WTC11 (cell line): ENCODE results near the gene MYO1F. TPM values are rescaled to one million over a fixed set of nuclear protein-coding genes. Genes with fewer than 3 reads are reported as not detected.
A peak's percentile ranks its signal among the peaks of the same experiment; 100 is the strongest.

ENCODE experiments used
- ATAC-seq: fragments of 200-7000 bp; cut with Tn5 transposase; 2 replicates; pipeline ENCODE4 v1.10.0; 2021; ENCODE audit warnings: mild to moderate bottlenecking, moderate library complexity
- CTCF ChIA-PET: fragments of 300-600 bp; sonication (Branson Sonifier 250); formaldehyde crosslinking; loops from one replicate; lab custom pipeline; 2021; ENCODE audit warnings: antibody characterized with exemption; lab: Charles Lee
- POLR2A ChIA-PET: fragments of 350-600 bp; sonication (Branson Sonifier 250); formaldehyde crosslinking; loops from one replicate; lab custom pipeline; 2021; ENCODE audit warnings: antibody characterized with exemption; lab: Charles Lee
- DNase-seq: peaks from one replicate; pipeline ENCODE4 v3.0.0; 2021; ENCODE audit warnings: low spot score
- H3K27ac Mint-ChIP-seq: 2 replicates; pipeline ENCODE4 v1.8.0; 2021; ENCODE audit warnings: mixed read lengths
- H3K27me3 Mint-ChIP-seq: 2 replicates; pipeline ENCODE4 v1.8.0; 2021; ENCODE audit warnings: low read depth, mild to moderate bottlenecking, moderate library complexity, mixed read lengths
- H3K36me3 Mint-ChIP-seq: 2 replicates; pipeline ENCODE4 v1.8.0; 2021; ENCODE audit warnings: mixed read lengths
- H3K4me1 Mint-ChIP-seq: 2 replicates; pipeline ENCODE4 v1.8.0; 2022; ENCODE audit warnings: mixed read lengths
- H3K4me3 Mint-ChIP-seq: 2 replicates; pipeline ENCODE4 v1.8.0; 2021; ENCODE audit warnings: mild to moderate bottlenecking, moderate library complexity, mixed read lengths
- H3K9me3 Mint-ChIP-seq: 2 replicates; pipeline ENCODE4 v1.8.0; 2021; ENCODE audit warnings: mixed read lengths
- ELF4 ChIP-seq: sonication (generic); formaldehyde crosslinking; IDR thresholded peaks from 2 replicates; pipeline ENCODE4 v1.8.1; 2022; ENCODE audit warnings: low read depth, mild to moderate bottlenecking, moderate library complexity, missing genetic modification reagents
- ERG ChIP-seq: fragments of 250-450 bp; sonication (Bioruptor Pico); IDR thresholded peaks from 2 replicates; pipeline ENCODE4 v1.8.0; 2021; ENCODE audit warnings: mild to moderate bottlenecking
- FOXP1 ChIP-seq: sonication (generic); formaldehyde crosslinking; IDR thresholded peaks from 2 replicates; pipeline ENCODE4 v1.8.0; 2022; ENCODE audit warnings: missing genetic modification reagents, mild to moderate bottlenecking, moderate library complexity, borderline replicate concordance
- FOXP4 ChIP-seq: sonication (generic); formaldehyde crosslinking; IDR thresholded peaks from 2 replicates; pipeline ENCODE4 v1.8.0; 2022; ENCODE audit warnings: mild to moderate bottlenecking, missing genetic modification reagents
- HMGA2 ChIP-seq: fragments of 250-450 bp; sonication (Bioruptor Pico); IDR thresholded peaks from 2 replicates; pipeline ENCODE4 v1.4.0; 2021; ENCODE audit warnings: mild to moderate bottlenecking, moderate library complexity
- IRF2 ChIP-seq: sonication (generic); formaldehyde crosslinking; IDR thresholded peaks from 2 replicates; pipeline ENCODE4 v1.8.0; 2022; ENCODE audit warnings: low read depth, missing genetic modification reagents, borderline replicate concordance
- KAT7 ChIP-seq: sonication (generic); formaldehyde crosslinking; IDR thresholded peaks from 2 replicates; pipeline ENCODE4 v1.8.1; 2023; ENCODE audit warnings: missing genetic modification reagents, mild to moderate bottlenecking, borderline replicate concordance
- MYBL2 ChIP-seq: sonication (generic); formaldehyde crosslinking; IDR thresholded peaks from 2 replicates; pipeline ENCODE4 v1.8.1; 2023; ENCODE audit warnings: mild to moderate bottlenecking, moderate library complexity, missing genetic modification reagents
- PREB ChIP-seq: sonication (generic); formaldehyde crosslinking; IDR thresholded peaks from 2 replicates; pipeline ENCODE4 v1.8.1; 2022; ENCODE audit warnings: mild to moderate bottlenecking, missing genetic modification reagents, moderate library complexity, borderline replicate concordance
- ZNF121 ChIP-seq: sonication (generic); formaldehyde crosslinking; IDR thresholded peaks from 2 replicates; pipeline ENCODE4 v1.8.0; 2023; ENCODE audit warnings: missing genetic modification reagents
- total RNA-seq: library from RNA; stranded (reverse); gene quantifications from 3 replicates; pipeline ENCODE4 v1.2.3, GENCODE V29; 2021
- TF ChIP-seq, protein P1 (sequence below): fragments of 250-450 bp; sonication (Bioruptor Pico); IDR thresholded peaks from 2 replicates; pipeline ENCODE4 v2.1.2; 2022; ENCODE audit warnings: mild to moderate bottlenecking, moderate library complexity
- TF ChIP-seq, protein P2 (sequence below): sonication (generic); formaldehyde crosslinking; IDR thresholded peaks from 2 replicates; pipeline ENCODE4 v1.8.1; 2023; ENCODE audit warnings: mild to moderate bottlenecking, moderate library complexity, missing genetic modification reagents
- TF ChIP-seq, protein P3 (sequence below): sonication (generic); formaldehyde crosslinking; IDR thresholded peaks from 2 replicates; pipeline ENCODE4 v1.8.1; 2023; ENCODE audit warnings: mild to moderate bottlenecking, missing genetic modification reagents
- TF ChIP-seq, protein P4 (sequence below): sonication (generic); formaldehyde crosslinking; IDR thresholded peaks from 2 replicates; pipeline ENCODE4 v1.8.0; 2022; ENCODE audit warnings: missing genetic modification reagents

MYO1F gene
- total RNA-seq, 1 experiment from 2014 or later, result 2.8 TPM

GRCh38 chr19:8486661-8487136, 90.5 kb downstream of the MYO1F start (continued):
- TF ChIP-seq, protein P1, sequence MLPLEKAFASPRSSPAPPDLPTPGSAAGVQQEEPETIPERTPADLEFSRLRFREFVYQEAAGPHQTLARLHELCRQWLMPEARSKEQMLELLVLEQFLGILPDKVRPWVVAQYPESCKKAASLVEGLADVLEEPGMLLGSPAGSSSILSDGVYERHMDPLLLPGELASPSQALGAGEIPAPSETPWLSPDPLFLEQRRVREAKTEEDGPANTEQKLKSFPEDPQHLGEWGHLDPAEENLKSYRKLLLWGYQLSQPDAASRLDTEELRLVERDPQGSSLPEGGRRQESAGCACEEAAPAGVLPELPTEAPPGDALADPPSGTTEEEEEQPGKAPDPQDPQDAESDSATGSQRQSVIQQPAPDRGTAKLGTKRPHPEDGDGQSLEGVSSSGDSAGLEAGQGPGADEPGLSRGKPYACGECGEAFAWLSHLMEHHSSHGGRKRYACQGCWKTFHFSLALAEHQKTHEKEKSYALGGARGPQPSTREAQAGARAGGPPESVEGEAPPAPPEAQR (CRISPR knock-in tag), result no peak
- no peak for TF ChIP-seq ERG (CRISPR knock-in tag)
- TF ChIP-seq, protein P2, sequence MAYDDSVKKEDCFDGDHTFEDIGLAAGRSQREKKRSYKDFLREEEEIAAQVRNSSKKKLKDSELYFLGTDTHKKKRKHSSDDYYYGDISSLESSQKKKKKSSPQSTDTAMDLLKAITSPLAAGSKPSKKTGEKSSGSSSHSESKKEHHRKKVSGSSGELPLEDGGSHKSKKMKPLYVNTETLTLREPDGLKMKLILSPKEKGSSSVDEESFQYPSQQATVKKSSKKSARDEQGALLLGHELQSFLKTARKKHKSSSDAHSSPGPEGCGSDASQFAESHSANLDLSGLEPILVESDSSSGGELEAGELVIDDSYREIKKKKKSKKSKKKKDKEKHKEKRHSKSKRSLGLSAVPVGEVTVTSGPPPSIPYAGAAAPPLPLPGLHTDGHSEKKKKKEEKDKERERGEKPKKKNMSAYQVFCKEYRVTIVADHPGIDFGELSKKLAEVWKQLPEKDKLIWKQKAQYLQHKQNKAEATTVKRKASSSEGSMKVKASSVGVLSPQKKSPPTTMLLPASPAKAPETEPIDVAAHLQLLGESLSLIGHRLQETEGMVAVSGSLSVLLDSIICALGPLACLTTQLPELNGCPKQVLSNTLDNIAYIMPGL (CRISPR knock-in tag), result no peak

DNA sequence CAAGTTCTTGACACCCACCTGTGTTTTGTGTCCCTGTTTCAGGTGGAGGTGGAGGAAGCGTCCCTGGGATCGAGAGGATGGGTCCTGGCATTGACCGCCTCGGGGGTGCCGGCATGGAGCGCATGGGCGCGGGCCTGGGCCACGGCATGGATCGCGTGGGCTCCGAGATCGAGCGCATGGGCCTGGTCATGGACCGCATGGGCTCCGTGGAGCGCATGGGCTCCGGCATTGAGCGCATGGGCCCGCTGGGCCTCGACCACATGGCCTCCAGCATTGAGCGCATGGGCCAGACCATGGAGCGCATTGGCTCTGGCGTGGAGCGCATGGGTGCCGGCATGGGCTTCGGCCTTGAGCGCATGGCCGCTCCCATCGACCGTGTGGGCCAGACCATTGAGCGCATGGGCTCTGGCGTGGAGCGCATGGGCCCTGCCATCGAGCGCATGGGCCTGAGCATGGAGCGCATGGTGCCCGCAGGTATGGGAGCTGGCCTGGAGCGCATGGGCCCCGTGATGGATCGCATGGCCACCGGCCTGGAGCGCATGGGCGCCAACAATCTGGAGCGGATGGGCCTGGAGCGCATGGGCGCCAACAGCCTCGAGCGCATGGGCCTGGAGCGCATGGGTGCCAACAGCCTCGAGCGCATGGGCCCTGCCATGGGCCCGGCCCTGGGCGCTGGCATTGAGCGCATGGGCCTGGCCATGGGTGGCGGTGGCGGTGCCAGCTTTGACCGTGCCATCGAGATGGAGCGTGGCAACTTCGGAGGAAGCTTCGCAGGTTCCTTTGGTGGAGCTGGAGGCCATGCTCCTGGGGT, 91.5 kb downstream of the MYO1F start:
- Mint-ChIP-seq H3K9me3 (no peaks in the 10 kb centered on the region), H3K36me3 (peaks cover 82% of the 10 kb centered on the region)

More for the DNA sequence above, 91.5 kb downstream of the MYO1F start:
- CTCF ChIA-PET, result no interaction called here
- Mint-ChIP-seq H3K4me3 (no peak overlapping the region), H3K27me3 (no peaks in the 10 kb centered on the region), H3K4me1 (peaks cover 8% of the 10 kb centered on the region), H3K27ac (peak overlapping the region; percentile 93)
- ATAC-seq (no peak), DNase-seq (no peak)
- TF ChIP-seq HMGA2 (CRISPR knock-in tag) (no peak), PREB (CRISPR knock-in tag) (no peak), ELF4 (CRISPR knock-in tag) (no peak), IRF2 (CRISPR knock-in tag) (no peak), FOXP1 (CRISPR knock-in tag) (peak; percentile 36; the same call in 1 of the 2 replicates), MYBL2 (CRISPR knock-in tag) (0 out of 2 replicates have a peak, but pooled peaks have one; percentile 5), FOXP4 (CRISPR knock-in tag) (0 out of 2 replicates have a peak, but pooled peaks have one; percentile 27), ZNF121 (0 out of 2 replicates have a peak, but pooled peaks have one; percentile 9), KAT7 (CRISPR knock-in tag) (no peak)
- TF ChIP-seq, protein P3, sequence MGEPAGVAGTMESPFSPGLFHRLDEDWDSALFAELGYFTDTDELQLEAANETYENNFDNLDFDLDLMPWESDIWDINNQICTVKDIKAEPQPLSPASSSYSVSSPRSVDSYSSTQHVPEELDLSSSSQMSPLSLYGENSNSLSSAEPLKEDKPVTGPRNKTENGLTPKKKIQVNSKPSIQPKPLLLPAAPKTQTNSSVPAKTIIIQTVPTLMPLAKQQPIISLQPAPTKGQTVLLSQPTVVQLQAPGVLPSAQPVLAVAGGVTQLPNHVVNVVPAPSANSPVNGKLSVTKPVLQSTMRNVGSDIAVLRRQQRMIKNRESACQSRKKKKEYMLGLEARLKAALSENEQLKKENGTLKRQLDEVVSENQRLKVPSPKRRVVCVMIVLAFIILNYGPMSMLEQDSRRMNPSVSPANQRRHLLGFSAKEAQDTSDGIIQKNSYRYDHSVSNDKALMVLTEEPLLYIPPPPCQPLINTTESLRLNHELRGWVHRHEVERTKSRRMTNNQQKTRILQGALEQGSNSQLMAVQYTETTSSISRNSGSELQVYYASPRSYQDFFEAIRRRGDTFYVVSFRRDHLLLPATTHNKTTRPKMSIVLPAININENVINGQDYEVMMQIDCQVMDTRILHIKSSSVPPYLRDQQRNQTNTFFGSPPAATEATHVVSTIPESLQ (CRISPR knock-in tag), result 0 out of 2 replicates have a peak, but pooled peaks have one; percentile 43
- TF ChIP-seq, protein P4, sequence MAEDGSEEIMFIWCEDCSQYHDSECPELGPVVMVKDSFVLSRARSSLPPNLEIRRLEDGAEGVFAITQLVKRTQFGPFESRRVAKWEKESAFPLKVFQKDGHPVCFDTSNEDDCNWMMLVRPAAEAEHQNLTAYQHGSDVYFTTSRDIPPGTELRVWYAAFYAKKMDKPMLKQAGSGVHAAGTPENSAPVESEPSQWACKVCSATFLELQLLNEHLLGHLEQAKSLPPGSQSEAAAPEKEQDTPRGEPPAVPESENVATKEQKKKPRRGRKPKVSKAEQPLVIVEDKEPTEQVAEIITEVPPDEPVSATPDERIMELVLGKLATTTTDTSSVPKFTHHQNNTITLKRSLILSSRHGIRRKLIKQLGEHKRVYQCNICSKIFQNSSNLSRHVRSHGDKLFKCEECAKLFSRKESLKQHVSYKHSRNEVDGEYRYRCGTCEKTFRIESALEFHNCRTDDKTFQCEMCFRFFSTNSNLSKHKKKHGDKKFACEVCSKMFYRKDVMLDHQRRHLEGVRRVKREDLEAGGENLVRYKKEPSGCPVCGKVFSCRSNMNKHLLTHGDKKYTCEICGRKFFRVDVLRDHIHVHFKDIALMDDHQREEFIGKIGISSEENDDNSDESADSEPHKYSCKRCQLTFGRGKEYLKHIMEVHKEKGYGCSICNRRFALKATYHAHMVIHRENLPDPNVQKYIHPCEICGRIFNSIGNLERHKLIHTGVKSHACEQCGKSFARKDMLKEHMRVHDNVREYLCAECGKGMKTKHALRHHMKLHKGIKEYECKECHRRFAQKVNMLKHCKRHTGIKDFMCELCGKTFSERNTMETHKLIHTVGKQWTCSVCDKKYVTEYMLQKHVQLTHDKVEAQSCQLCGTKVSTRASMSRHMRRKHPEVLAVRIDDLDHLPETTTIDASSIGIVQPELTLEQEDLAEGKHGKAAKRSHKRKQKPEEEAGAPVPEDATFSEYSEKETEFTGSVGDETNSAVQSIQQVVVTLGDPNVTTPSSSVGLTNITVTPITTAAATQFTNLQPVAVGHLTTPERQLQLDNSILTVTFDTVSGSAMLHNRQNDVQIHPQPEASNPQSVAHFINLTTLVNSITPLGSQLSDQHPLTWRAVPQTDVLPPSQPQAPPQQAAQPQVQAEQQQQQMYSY (CRISPR knock-in tag), result peak; percentile 37; the same call in 1 of the 2 replicates
- POLR2A ChIA-PET, result no interaction called here
